Osteoblast (primary cell): ENCODE data around the gene DDX21. TPM values are rescaled to one million over a fixed set of nuclear protein-coding genes. Genes with fewer than 3 reads are reported as not detected.

ENCODE experiments used
- DNase-seq: peaks from one replicate; pipeline ENCODE4 v3.0.0; 2011; ENCODE audit warnings: low spot score, mixed read lengths; ENCODE audit not compliant: insufficient read length; ENCODE audit errors: missing footprints
- H2AFZ ChIP-seq: 2 replicates; pipeline ENCODE4 v1.6.0; 2011; ENCODE audit warnings: mild to moderate bottlenecking, low read length
- H3K27ac ChIP-seq: 2 replicates; pipeline ENCODE4 v1.5.1; 2011; ENCODE audit warnings: mild to moderate bottlenecking, low read depth, low read length, moderate library complexity
- H3K27me3 ChIP-seq: 2 replicates; pipeline ENCODE4 v1.6.0; 2012; ENCODE audit warnings: mild to moderate bottlenecking, control low read depth, inconsistent platforms, low read length, moderate library complexity; ENCODE audit not compliant: insufficient read depth
- H3K36me3 ChIP-seq: 2 replicates; pipeline ENCODE4 v1.5.1; 2011; ENCODE audit warnings: mild to moderate bottlenecking, low read length, control low read depth, moderate library complexity; ENCODE audit not compliant: insufficient read depth
- H3K4me1 ChIP-seq: 2 replicates; pipeline ENCODE4 v1.5.1; 2011; ENCODE audit warnings: mild to moderate bottlenecking, low read length, control low read depth, moderate library complexity; ENCODE audit not compliant: insufficient read depth
- H3K4me2 ChIP-seq: 2 replicates; pipeline ENCODE4 v1.6.0; 2011; ENCODE audit warnings: mild to moderate bottlenecking, low read length; ENCODE audit not compliant: insufficient read depth
- H3K4me3 ChIP-seq: fragments of 200-600 bp; sonication (generic); 3 replicates; pipeline ENCODE4 v1.5.1; 2012; ENCODE audit warnings: mild to moderate bottlenecking, low read length, inconsistent platforms; ENCODE audit not compliant: insufficient read depth
- H3K79me2 ChIP-seq: 2 replicates; pipeline ENCODE4 v1.6.0; 2012; ENCODE audit warnings: mild to moderate bottlenecking, low read length, control low read depth, inconsistent platforms; ENCODE audit not compliant: insufficient read depth
- H3K9me3 ChIP-seq: 2 replicates; pipeline ENCODE4 v1.5.1; 2011; ENCODE audit warnings: low read depth, low read length, control low read depth
- H4K20me1 ChIP-seq: 2 replicates; pipeline ENCODE4 v1.6.0; 2012; ENCODE audit warnings: mild to moderate bottlenecking, low read length, control low read depth; ENCODE audit not compliant: insufficient read depth
- total RNA-seq: library from RNA; depleted of rRNA; stranded (reverse); fragments of >200 nt; gene quantifications from 2 replicates; pipeline ENCODE4 v1.2.3, GENCODE V29; 2012
- TF ChIP-seq, protein P1 (sequence below): IDR thresholded peaks from 2 replicates; pipeline ENCODE4 v1.5.1; 2011; ENCODE audit warnings: mild to moderate bottlenecking, low read depth, low read length, moderate library complexity; ENCODE audit errors: extremely low read depth

The DDX21 gene
- total RNA-seq, 1 donor, result 61.9 TPM

DNA sequence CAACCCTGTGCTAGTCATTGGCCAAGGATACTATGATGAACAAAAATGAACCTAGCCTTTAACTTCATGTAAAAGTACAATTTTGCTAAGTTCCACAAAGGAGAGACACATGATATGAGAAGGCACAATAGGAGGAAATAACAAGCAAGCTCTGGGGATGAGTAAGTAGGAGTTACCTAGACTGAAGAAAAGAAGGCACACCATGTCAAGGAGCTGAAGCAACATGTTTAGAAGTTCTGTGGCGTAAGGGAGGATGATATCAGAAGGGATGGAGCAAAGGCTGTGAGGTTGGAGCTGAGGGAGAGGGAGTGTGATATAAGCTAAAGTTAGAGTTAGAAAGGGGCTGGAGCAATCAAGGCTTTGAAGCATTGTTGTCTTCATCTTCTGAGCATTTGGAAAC is 58.2 kb downstream of the DDX21 start:
- H3K4me3 ChIP-seq, result no peak overlapping the region

DNA sequence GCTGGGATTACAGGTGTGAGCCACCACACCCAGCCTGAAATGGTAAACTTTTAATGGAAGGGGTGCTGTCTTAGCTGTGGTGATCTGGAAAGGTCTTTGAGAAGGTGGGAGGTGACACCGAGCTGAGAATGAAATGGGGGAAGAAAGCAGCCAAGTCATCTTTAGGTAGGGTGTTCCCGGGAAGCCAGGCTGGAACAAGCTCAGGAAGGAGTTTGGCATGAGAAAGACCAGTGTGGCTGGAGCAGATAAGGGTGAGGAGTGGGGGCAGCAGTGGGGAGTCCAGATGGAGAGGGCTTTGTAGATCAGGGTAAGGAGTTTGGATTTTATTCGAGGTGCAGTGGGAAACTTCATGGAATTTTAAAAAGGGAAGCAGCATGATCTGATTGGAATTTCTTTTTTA is 62.6 kb downstream of the DDX21 start:
- H3K27me3 ChIP-seq, result no peaks in the 10 kb centered on the region
- H3K79me2 ChIP-seq, result no peaks in the 10 kb centered on the region
- no peaks in the 10 kb centered on the region for H4K20me1 ChIP-seq
- H2AFZ ChIP-seq, result no peak overlapping the region
- H3K4me3 ChIP-seq, result no peak overlapping the region
- no peaks in the 10 kb centered on the region for H3K9me3 ChIP-seq
- TF ChIP-seq, protein P1, sequence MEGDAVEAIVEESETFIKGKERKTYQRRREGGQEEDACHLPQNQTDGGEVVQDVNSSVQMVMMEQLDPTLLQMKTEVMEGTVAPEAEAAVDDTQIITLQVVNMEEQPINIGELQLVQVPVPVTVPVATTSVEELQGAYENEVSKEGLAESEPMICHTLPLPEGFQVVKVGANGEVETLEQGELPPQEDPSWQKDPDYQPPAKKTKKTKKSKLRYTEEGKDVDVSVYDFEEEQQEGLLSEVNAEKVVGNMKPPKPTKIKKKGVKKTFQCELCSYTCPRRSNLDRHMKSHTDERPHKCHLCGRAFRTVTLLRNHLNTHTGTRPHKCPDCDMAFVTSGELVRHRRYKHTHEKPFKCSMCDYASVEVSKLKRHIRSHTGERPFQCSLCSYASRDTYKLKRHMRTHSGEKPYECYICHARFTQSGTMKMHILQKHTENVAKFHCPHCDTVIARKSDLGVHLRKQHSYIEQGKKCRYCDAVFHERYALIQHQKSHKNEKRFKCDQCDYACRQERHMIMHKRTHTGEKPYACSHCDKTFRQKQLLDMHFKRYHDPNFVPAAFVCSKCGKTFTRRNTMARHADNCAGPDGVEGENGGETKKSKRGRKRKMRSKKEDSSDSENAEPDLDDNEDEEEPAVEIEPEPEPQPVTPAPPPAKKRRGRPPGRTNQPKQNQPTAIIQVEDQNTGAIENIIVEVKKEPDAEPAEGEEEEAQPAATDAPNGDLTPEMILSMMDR, result no peak
- no peak overlapping the region for H3K27ac ChIP-seq
- H3K4me2 ChIP-seq, result no peak overlapping the region
- peaks cover 33% of the 10 kb centered on the region for H3K36me3 ChIP-seq
- no peaks in the 10 kb centered on the region for H3K4me1 ChIP-seq
- DNase-seq, result no peak

More for the DNA sequence above, 58.2 kb downstream of the DDX21 start:
- Histone ChIP-seq H3K4me2 (no peak overlapping the region), H3K27ac (no peak overlapping the region), H4K20me1 (no peaks in the 10 kb centered on the region), H3K79me2 (no peaks in the 10 kb centered on the region), H3K4me1 (no peaks in the 10 kb centered on the region), H2AFZ (no peak overlapping the region), H3K27me3 (no peaks in the 10 kb centered on the region), H3K9me3 (no peaks in the 10 kb centered on the region), H3K36me3 (peaks cover 49% of the 10 kb centered on the region)
- TF ChIP-seq, protein P1, result no peak
- no peak for DNase-seq

DNA sequence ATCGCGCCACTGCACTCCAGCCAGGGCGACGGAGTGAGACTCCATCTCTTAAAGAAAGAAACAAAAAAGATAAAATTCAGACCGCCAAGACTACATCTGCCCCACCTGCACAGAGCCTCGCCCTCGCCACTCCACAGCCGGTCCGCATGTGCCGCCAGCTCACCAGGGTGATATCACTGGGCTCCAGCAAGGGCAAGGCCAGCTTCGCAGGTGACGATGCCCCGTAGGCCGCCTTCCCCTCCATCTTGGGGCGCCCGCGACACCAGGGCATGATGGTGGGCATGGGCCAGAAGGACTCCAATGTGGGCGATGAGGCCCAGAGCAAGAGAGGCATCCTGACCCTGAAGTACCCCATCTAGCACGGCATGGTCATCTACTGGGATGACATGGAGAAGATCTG is 66.6 kb downstream of the DDX21 start:
- Histone ChIP-seq H3K79me2 (no peaks in the 10 kb centered on the region), H3K4me3 (no peak overlapping the region), H3K36me3 (peaks cover 2% of the 10 kb centered on the region), H3K4me1 (no peaks in the 10 kb centered on the region), H4K20me1 (no peaks in the 10 kb centered on the region), H3K27me3 (no peaks in the 10 kb centered on the region), H3K9me3 (no peaks in the 10 kb centered on the region), H3K4me2 (no peak overlapping the region), H2AFZ (no peak overlapping the region), H3K27ac (no peak overlapping the region)
- TF ChIP-seq, protein P1, result no peak
- no peak for DNase-seq

DNA sequence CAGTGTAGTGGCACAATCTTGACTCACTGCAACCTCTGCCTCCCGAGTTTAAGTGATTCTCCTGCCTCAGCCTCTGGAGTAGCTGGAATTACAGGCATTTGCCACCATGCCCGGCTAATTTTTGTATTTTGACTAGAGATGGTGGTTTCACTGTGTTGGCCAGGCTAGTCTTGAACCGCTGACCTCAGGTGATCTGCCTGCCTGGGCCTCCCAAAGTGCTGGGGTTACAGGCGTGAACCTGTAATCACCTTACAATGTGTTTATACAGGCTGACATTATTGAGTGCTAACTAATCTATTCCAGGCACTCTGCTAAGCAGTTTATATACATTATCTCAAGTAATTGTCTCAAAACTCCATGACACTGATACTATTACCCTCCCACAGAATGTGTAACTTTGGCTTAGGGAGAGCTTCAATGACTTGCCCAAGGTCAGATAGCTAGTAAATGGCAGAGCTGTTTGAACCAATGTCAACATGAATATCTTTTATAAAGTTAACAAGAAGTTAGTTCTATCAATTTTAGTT is 69.5 kb downstream of the DDX21 start:
- no peaks in the 10 kb centered on the region for H3K27me3 ChIP-seq
- no peak overlapping the region for H3K4me3 ChIP-seq
- no peak overlapping the region for H3K27ac ChIP-seq
- H3K4me2 ChIP-seq, result no peak overlapping the region
- TF ChIP-seq, protein P1, result no peak
- H3K79me2 ChIP-seq, result no peaks in the 10 kb centered on the region
- H2AFZ ChIP-seq, result no peak overlapping the region
- DNase-seq, result no peak
- H3K4me1 ChIP-seq, result no peaks in the 10 kb centered on the region
- H3K9me3 ChIP-seq, result no peaks in the 10 kb centered on the region
- no peaks in the 10 kb centered on the region for H4K20me1 ChIP-seq
- no peaks in the 10 kb centered on the region for H3K36me3 ChIP-seq
